SK-N-MC (cell line): ENCODE results near the gene LGR4.

Source experiments
- FOXP2 ChIP-seq: optimal IDR thresholded peaks from 2 replicates; pipeline ENCODE3; 2011; ENCODE audit warnings: mild to moderate bottlenecking, moderate library complexity; ENCODE audit not compliant: insufficient read depth; ENCODE audit errors: extremely low read length, control extremely low read depth
- POLR2AphosphoS5 ChIP-seq: IDR thresholded peaks from 2 replicates; pipeline ENCODE4 v1.6.1; 2012; ENCODE audit warnings: mild to moderate bottlenecking, low read depth, low read length, borderline replicate concordance

- TF ChIP-seq FOXP2 (no peak), POLR2AphosphoS5 (no peak)
Observed at GRCh38 chr11:27470826-27471588, 1.6 kb downstream of the LGR4 start.
